GM18520 (cell line): ENCODE results near the gene NKPD1.

Experiments
- ATAC-seq: cut with Tn5 transposase; IDR thresholded peaks from one replicate; pipeline ENCODE4 v1.9.1; 2021; ENCODE audit not compliant: unreplicated experiment

NKPD1 gene

GRCh38 chr19:45175515-45176345 is 14.9 kb upstream of the NKPD1 start:
- ATAC-seq = no peak

GRCh38 chr19:45173816-45174215 is 13.0 kb upstream of the NKPD1 start:
- ATAC-seq = no peak

GRCh38 chr19:45172611-45173208 is 11.9 kb upstream of the NKPD1 start:
- ATAC-seq = no peak

GRCh38 chr19:45172173-45172572 is 11.4 kb upstream of the NKPD1 start:
- ATAC-seq = no peak

- no peak for ATAC-seq
Measured at GRCh38 chr19:45171211-45171623, 10.4 kb upstream of the NKPD1 start.

- no peak for ATAC-seq
Measured at GRCh38 chr19:45170146-45171106, 9.6 kb upstream of the NKPD1 start.

GRCh38 chr19:45169602-45170001 is 8.8 kb upstream of the NKPD1 start:
- no peak for ATAC-seq

DNA sequence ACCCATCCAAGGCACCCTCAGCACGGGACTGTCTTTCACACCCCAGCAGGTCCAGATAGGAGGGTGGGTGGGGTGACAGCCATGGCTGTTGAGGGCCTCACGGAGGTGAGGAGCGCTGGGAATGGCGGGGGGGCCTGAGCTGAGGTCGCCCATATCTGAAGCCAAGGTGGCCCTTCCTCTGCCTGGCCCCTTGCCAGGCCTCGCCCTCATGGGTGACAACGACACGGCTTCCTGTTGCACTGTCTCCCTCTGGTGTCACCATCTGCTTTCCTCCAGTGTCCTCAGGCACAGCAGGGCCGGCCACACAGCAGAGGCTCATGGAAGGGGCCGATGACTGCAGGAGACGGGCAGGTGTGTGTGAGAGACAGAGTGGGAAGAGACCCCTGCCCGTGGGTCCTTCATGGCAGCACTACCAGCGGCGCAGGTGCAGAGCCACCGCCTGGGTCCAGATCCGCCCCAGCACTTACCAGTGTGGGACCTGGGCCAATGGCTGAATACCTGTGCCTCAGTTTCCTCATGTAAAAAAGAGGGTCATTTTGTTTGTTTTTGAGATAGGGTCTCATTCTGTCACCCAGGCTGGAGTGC is 8.1 kb upstream of the NKPD1 start:
- ATAC-seq = no peak

GRCh38 chr19:45166723-45167252 is 6.0 kb upstream of the NKPD1 start:
- no peak for ATAC-seq

DNA sequence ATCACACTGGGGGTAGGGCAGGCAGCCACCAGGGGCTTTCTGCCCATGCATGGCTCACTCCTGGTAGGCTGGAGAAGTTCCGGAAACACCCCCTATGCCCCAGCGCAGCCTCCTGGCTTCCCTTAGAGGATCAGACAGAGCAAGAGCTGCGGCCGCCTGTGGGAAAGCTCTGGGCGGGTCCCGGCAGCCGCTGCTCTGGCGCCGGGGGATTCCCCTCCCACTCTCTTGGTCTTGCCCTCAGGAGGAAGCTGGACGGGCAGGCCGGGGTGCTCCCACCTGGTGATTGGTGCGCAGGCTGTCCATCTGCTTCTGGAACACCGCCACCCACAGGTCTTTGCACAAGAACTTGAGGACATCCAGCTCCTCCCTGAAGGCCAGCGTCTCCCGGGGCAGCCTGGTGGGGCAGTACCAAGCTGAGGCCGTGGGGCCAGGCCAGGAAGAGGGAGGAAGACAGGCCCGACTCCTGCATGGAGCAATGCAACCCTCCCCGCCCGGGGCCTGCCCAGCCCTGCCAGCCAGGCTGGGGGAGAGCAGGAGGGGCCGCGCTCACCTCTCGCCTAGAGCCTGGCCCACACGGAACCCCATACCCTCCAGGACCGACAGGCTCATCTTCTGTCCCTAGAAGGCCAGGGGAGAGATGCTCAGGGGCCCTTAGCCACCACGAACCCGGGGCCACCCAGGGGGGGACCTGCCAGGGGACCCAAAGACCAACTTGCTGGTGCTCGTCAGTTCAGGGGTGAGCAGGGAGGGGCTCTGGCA is 4.0 kb upstream of the NKPD1 start:
- ATAC-seq = peak; percentile 74

GRCh38 chr19:45163751-45164460 is 3.1 kb upstream of the NKPD1 start:
- no peak for ATAC-seq

GRCh38 chr19:45163156-45163555 is 2.4 kb upstream of the NKPD1 start:
- no peak for ATAC-seq

DNA sequence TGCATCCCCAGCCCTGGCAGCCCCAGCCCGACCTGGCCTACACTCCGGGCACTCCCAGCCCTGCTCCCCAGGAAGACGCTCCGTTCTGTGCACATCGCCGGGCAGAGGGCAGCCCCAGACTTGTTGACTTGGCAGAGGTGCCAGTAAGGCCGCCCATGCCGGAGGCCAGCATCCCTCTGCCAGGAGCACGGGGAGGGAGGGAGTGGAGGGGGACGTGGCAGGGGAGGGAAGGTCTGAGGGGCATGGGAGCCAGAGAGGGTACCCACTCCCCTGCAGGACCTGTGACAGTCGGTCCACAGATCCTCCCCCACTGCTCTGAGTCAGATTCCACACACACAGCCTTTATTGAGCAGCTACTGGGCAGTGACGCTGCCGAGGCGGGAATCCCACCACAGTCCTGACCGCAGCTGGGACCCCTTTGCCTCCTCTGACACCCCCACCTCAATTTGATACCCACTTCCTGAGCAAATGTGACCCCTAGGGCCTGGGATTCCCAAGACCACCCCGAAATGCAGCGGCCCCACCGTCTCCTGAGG is 1.9 kb upstream of the NKPD1 start:
- ATAC-seq = no peak

DNA sequence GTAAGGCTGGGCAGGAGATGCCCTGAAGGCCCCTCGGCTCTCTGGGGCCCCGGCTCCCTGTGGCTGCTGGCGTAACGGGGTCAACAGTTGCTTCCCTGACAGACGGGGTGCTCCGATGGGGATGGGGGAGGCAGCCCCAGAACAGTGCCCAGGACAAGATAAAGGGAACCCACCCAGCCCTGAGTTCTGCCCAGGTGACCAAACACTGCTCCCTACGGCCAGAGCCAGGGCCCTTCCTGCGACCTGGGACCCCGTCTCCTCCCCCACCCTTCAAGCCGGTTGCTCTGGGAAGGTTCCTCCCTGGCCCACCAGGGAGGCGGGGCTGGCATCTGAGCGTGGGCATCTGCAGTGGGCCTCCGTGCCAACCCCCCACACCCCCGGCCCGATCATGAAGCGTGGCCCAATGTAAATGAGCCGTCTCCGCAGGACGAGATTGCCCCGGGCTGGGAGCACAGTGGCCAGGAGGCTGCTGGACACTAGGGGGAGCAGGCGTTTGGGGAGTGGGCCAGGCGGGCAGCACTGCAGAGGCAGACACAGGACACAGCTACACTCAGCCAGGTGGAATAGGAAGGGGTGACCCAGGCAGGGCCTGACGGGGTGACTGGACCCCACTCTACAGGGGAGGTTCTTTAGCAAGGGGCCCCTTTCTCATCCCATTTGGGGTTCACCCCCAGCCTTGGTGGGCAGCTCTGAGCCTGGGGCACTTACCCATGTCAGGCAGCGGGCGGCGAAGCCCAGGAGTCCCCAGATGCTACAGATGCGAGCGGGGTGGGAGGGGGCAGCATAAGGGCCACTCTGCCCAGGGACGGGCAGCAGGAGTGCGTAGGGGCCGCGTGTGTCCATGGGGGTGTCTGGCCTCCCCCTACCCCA is 1.2 kb upstream of the NKPD1 start:
- ATAC-seq = no peak

DNA sequence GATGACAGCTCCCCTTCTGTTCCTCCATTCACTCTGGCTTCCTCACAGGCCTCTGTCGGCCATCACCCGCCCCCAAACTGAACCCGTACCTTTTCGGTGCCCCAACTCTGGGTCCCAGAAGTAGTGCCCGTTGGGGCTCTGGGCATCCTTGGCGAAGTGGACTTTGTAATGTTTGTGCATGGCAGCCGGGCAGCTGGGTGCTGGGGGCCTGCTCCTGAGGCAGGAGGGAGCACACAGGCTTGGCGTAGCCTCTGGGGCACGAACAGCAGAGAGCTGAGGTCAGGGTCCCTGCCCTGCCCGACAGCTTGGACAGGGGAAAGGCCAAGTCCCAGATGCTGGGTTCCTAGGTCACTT is 834 bp downstream of the NKPD1 start:
- no peak for ATAC-seq

- no peak for ATAC-seq
Measured at GRCh38 chr19:45159210-45159970, 1.4 kb downstream of the NKPD1 start.

DNA sequence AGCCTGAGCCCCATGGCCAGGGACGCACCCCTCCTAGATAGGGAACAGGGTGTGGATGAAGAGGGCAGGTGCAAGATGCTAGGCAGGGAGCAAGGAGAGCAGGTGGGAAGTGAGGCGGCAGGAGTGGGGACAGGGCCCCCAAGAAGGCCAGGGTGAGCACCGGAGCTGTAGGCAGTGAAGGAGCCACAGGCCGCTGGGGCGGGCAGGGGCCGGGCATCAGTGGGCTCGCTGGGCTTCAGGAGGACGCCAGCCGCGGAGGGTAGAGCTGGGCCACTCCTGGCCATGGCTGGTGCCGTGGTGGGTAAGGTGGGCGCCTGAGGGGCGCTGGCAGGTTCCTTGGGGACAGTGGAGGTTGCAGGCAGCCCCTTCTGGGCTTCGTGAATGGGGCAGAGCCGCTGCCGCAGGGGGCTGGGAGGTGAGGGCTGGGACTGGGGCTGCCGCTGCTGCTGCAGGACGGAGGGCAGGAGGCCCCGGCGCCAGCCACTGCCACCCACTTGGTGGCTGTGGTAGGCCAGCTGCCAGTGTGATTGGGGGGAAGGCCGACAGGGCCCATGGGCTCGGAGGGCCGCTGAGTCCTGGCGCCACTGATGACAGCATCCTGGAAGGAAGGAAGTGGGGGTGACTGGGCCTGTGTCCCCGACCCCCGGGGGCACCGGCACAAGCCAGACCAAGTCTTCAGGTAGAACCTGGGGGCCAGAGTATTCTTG is 2.1 kb downstream of the NKPD1 start:
- no peak for ATAC-seq
